HCT116 (cell line): Measurements from ENCODE around the gene FAXC. TPM values are rescaled to one million over a fixed set of nuclear protein-coding genes. Genes with fewer than 3 reads are reported as not detected.
"Not testable (repeated sequence)": the region's sequence is repeated elsewhere in the genome, so short reads cannot be mapped to it uniquely, and the experiment has no call there.

Experiments used
- ATAC-seq: fragments of 200-7000 bp; cut with Tn5 transposase; 2 replicates; pipeline ENCODE4 v1.9.1; 2020; ENCODE audit warnings: mild to moderate bottlenecking, moderate library complexity
- BruUV-seq: library from RNA; stranded (reverse); fragments of 400-500 nt; replicated peaks from 2 replicates; lab custom pipeline; 2021; lab: Mats Ljungman, UMichigan
- CTCF ChIA-PET: fragments of 300-600 bp; sonication (Branson Sonifier 250); formaldehyde crosslinking; loops from one replicate; lab custom pipeline; 2021; ENCODE audit warnings: antibody characterized with exemption; lab: Charles Lee
- POLR2A ChIA-PET: fragments of 300-600, 350-600 bp; sonication (Branson Sonifier 250); formaldehyde crosslinking; loops from one replicate; lab custom pipeline; 2021; ENCODE audit warnings: antibody characterized with exemption; lab: Charles Lee
- RAD21 ChIA-PET, 2 experiments: fragments of 300-600 bp; sonication (Branson Sonifier 250); formaldehyde crosslinking; loops; one replicate each; lab custom pipeline; 2023; ENCODE audit warnings: low total read pairs in 2 of 2; ENCODE audit not compliant: uncharacterized antibody in 2 of 2, unreplicated experiment in 2 of 2, low non-redundant PET in 1 of 2; lab: Charles Lee
- DNase-seq: peaks from one replicate; pipeline ENCODE4 v3.0.0-alpha.2; 2010; ENCODE audit warnings: low read depth, low spot score
- H2AFZ ChIP-seq: fragments of 200-600 bp; shearing (Covaris generic), sonication (generic); 2 replicates; pipeline ENCODE4 v1.6.1; 2017; ENCODE audit warnings: low read depth, mixed run types, mixed read lengths, antibody characterized with exemption, low read length; ENCODE audit not compliant: poor library complexity, severe bottlenecking
- H3K27ac ChIP-seq: 2 replicates; pipeline ENCODE4 v1.5.1; 2012; ENCODE audit warnings: low read depth, low read length
- H3K27me3 ChIP-seq: fragments of 200-600 bp; sonication (generic); 2 replicates; pipeline ENCODE4 v1.6.1; 2016; ENCODE audit warnings: mixed run types, low read length, mixed read lengths; ENCODE audit not compliant: insufficient read depth
- H3K36me3 ChIP-seq, 2 experiments: fragments of 200-500 bp in 1 of 2; fragments of 200-600 bp in 1 of 2; sonication (Bioruptor generic) in 1 of 2; sonication (generic) in 1 of 2; 2 replicates each; pipeline versions ENCODE4 v1.5.1 to v1.6.1; 2014 to 2016; ENCODE audit warnings: low read length in 2 of 2, inconsistent platforms in 1 of 2, mixed read lengths in 1 of 2, mixed run types in 1 of 2; ENCODE audit not compliant: insufficient read depth in 2 of 2, control insufficient read depth in 1 of 2
- H3K4me1 ChIP-seq, 2 experiments: fragments of 200-600 bp in 1 of 2; sonication (generic) in 1 of 2; 2 replicates each; pipeline versions ENCODE4 v1.5.1 to v1.6.1; 2012 to 2017; ENCODE audit warnings: low read length in 2 of 2, inconsistent platforms in 1 of 2, mild to moderate bottlenecking in 1 of 2, mixed read lengths in 1 of 2, mixed run types in 1 of 2, moderate library complexity in 1 of 2; ENCODE audit not compliant: insufficient read depth in 2 of 2, control insufficient read depth in 1 of 2
- H3K4me2 ChIP-seq: fragments of 200-600 bp; sonication (generic); 2 replicates; pipeline ENCODE4 v1.6.1; 2017; ENCODE audit warnings: mixed run types, low read length, mixed read lengths
- H3K4me3 ChIP-seq, 2 experiments: fragments of 200-600 bp in 1 of 2; sonication (generic) in 1 of 2; replicated peaks in 1 of 2; 2 replicates each; pipeline ENCODE4 v1.5.1; 2011 to 2016; ENCODE audit warnings: low read length in 2 of 2, control low read depth in 1 of 2, low read depth in 1 of 2, mild to moderate bottlenecking in 1 of 2, mixed read lengths in 1 of 2, mixed run types in 1 of 2
- H3K79me2 ChIP-seq: fragments of 200-600 bp; sonication (generic); 2 replicates; pipeline ENCODE4 v1.6.1; 2017; ENCODE audit warnings: mild to moderate bottlenecking, mixed run types, low read length, moderate library complexity, mixed read lengths; ENCODE audit not compliant: insufficient read depth
- H3K9ac ChIP-seq: fragments of 200-600 bp; sonication (generic); 2 replicates; pipeline ENCODE4 v1.6.1; 2016; ENCODE audit warnings: low read length, mixed read lengths
- H3K9me2 ChIP-seq: fragments of 200-600 bp; sonication (generic), shearing (Covaris generic); 2 replicates; pipeline ENCODE4 v1.6.1; 2017; ENCODE audit warnings: mixed run types, mild to moderate bottlenecking, moderate library complexity; ENCODE audit not compliant: insufficient read depth
- H3K9me3 ChIP-seq, 2 experiments: fragments of 200-500 bp in 1 of 2; fragments of 200-600 bp in 1 of 2; sonication (Bioruptor generic) in 1 of 2; sonication (generic) in 1 of 2; 2 replicates each; pipeline ENCODE4 v1.6.1; 2014 to 2017; ENCODE audit warnings: low read length in 2 of 2, mixed read lengths in 2 of 2, inconsistent platforms in 1 of 2, low read depth in 1 of 2, mild to moderate bottlenecking in 1 of 2, mixed run types in 1 of 2, moderate library complexity in 1 of 2; ENCODE audit not compliant: control insufficient read depth in 1 of 2, insufficient read depth in 1 of 2
- H4K20me1 ChIP-seq: fragments of 200-600 bp; sonication (generic), shearing (Covaris generic); 2 replicates; pipeline ENCODE4 v1.6.1; 2017; ENCODE audit warnings: mixed run types, mild to moderate bottlenecking, moderate library complexity; ENCODE audit not compliant: insufficient read depth
- intact Hi-C: fragments of 100-400 bp; cut with micrococcal nuclease; formaldehyde crosslinking; loops from 2 replicates; pipeline ENCODE4 v1.10.0; 2022
- total RNA-seq: library from RNA; stranded (reverse); gene quantifications from one replicate; pipeline ENCODE4 v1.2.1, GENCODE V29; 2021; ENCODE audit not compliant: unreplicated experiment

Gene FAXC
- total RNA-seq, 1 experiment from 2014 or later = 4.7 TPM

DNA sequence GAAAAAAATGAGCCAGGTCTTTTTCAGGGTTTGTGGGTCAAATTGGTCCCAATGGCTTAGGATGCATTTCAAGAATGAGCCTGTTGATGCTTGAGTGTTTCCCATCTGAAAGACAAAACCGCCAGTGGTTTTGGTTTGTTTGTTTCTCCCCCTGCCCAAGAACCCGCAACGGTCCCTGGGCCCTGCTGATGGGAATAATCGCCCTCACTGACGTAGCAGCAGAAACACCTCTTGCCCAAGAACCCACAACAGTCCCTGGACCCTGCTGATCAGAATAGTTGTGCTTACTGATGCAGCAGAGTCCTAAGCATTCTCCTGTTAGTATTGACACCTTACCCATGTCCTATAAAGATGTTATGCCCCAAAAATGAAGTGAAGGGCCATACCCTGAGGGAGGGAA lies 82.5 kb downstream of the FAXC start:
- H4K20me1 ChIP-seq, H3K79me2 ChIP-seq, H3K4me2 ChIP-seq, H3K36me3 ChIP-seq, H3K27ac ChIP-seq, POLR2A ChIA-PET, RAD21 ChIA-PET, BruUV-seq, CTCF ChIA-PET, H3K9me2 ChIP-seq, H3K4me3 ChIP-seq, H2AFZ ChIP-seq, H3K27me3 ChIP-seq, H3K4me1 ChIP-seq, DNase-seq, H3K9ac ChIP-seq, ATAC-seq, intact Hi-C loops, H3K9me3 ChIP-seq: not testable (repeated sequence)

DNA sequence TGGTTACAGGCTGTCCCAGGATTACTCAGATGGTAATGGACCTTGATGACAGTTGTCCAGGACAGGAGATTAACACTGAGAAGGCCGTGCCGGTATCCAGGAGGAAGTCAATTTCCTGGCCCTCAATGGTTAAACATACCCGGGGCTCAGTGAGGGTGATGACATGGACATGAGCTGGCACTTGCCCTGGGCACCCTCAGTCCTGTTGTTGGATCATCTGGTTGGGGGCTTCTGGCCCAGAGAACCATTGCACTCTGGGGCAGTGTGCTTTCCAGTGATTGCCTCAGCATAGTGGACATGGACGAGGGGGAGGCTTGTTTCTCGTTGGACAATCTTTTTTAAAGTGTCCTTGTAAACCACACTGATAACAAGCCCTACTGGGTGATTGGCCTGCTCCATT lies 84.0 kb downstream of the FAXC start:
- H2AFZ ChIP-seq, H3K4me3 ChIP-seq, BruUV-seq, intact Hi-C loops, H3K9ac ChIP-seq, H3K9me3 ChIP-seq, RAD21 ChIA-PET, H3K36me3 ChIP-seq, H3K27ac ChIP-seq, H3K9me2 ChIP-seq, POLR2A ChIA-PET, H3K4me2 ChIP-seq, H3K79me2 ChIP-seq, ATAC-seq, DNase-seq, CTCF ChIA-PET, H3K27me3 ChIP-seq, H4K20me1 ChIP-seq, H3K4me1 ChIP-seq: not testable (repeated sequence)
